H7 (cell line): ENCODE measurements around the gene ZNF775. TPM values are rescaled to one million over a fixed set of nuclear protein-coding genes. Genes with fewer than 3 reads are reported as not detected.

Experiments
- DNase-seq: peaks from one replicate; pipeline ENCODE4 v3.0.0; 2012
- H3K27me3 ChIP-seq: 2 replicates; pipeline ENCODE4 v1.6.0; 2011; ENCODE audit warnings: mild to moderate bottlenecking, low read length; ENCODE audit not compliant: control insufficient read depth, insufficient read depth
- H3K36me3 ChIP-seq: replicated peaks from 2 replicates; pipeline ENCODE4 v1.5.1; 2011; ENCODE audit warnings: low read length; ENCODE audit not compliant: control insufficient read depth, insufficient read depth
- H3K4me3 ChIP-seq: 2 replicates; pipeline ENCODE4 v1.5.1; 2011; ENCODE audit warnings: low read depth, mild to moderate bottlenecking, control low read depth, low read length, moderate library complexity; ENCODE audit not compliant: insufficient read depth
- total RNA-seq: library from RNA; depleted of rRNA; stranded (reverse); fragments of >200 nt; shearing (Covaris generic); gene quantifications from 2 replicates; pipeline ENCODE4 v1.2.3, GENCODE V29; 2014; rRNA removed

ZNF775 gene
- total RNA-seq = 44.2 and 56.7 TPM in 2 replicates

DNA sequence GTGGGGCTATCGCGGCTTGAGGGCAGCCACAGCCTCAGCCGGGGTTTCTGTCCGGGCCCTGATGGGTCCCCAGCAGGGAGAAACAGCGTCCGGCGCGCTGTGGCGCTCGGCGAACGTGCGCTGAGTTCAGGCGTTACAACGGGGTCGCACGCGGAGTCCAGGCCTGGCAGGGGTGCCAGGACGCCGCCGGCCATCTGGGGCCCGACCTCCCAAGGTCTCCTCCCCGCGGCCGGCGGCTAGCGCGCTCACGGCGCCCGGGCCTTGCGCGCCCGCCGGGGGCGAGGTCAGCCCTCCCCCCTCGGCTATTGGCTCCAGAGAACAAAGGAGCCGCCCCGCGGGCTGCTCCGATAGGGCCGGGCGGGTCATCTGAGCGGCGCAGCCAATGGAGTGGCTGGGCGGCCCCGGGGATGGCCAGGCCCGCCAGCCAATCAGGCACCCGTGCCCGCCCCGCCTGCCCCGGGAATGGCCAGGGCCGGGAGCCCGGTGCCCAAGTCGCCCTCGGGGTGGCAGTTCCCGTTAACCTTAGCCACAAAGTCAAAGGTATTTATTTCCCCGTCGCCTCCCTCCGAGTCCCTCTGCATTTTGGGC is at the start of gene ZNF775:
TSS of gene ZNF775 (plus strand) at position 478 of the 588 bp plus-strand sequence. CDS start 9,141 bp downstream, outside the sequence.
- Histone ChIP-seq H3K27me3 (no peaks in the 10 kb centered on the region), H3K36me3 (peaks cover 1% of the 10 kb centered on the region), H3K4me3 (peak within 1 kb of the TSS; percentile 96)
- DNase-seq = peak; percentile 100

DNA sequence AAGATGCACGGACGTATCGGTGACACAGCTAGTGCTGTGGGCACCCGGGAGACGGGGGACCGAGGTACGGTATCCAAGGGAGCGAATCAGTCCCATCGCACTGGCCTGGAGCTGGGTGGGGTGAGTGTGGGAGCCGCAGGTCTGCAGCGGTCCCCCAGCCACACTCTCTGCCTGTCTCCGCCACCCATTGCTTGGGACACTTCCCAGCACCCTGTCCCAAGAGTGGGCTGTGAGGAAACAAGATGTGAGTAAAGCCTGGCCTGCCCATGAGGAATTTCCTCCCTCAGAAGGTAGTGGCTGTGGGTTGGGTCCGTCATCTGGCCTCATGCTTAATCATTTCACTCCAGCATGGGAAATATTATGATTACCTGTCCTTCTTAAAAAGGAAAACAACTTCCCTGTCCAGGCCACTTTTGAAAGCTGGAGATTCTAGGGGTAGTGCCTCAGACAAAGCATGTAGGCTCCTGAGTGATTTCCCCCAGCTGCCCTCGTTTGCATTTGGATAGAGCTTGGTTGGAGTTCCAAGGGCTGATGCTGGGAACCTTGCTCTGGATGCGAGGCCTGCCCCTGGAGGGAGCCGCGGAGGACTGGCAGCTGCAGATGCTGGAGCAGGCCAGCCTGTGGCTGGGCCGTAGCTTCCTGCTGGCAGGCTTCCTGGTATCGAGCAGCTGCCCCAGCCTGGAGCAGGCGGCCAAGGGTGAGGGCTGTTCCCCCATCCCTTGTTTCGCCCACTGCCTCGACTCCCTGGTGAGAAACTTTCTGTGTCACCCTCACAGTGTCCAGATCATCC is 49.6 kb upstream of the ZNF775 start:
- Histone ChIP-seq H3K36me3 (peaks cover 31% of the 10 kb centered on the region), H3K4me3 (no peak overlapping the region), H3K27me3 (no peaks in the 10 kb centered on the region)
- peak; percentile 92 for DNase-seq

DNA sequence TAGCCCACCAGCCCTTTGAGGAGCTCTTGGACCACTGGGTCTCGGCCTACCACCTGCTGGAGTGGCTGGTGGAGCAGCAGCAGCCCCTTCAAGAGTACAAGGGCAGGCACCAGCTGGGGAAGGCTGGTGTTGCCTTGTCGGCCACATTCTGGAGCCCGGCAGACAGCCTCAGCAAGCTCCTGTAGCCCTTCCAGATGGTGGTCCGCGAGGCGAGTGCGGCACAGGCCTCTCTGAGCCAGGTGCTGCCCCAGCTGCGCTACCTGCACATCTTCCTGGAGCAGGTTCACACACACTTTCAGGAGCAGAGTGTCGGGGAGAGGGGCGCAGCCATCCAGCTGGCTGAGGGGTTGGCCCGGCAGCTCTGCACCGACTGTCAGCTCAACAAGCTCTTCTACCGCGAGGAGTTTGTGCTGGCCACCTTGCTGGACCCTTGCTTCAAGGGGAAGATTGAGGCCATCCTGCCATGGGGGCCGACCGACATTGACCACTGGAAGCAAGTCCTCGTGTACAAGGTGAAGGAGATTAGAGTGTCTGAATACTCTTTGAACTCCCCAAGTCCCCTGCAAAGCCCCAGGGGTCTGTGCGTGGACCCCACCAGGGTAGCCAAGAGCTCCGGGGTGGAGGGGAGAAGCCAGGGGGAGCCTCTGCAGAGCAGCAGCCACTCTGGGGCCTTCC is 48.8 kb upstream of the ZNF775 start:
- H3K36me3 ChIP-seq = peaks cover 30% of the 10 kb centered on the region
- H3K27me3 ChIP-seq = no peaks in the 10 kb centered on the region
- H3K4me3 ChIP-seq = no peak overlapping the region
- peak; percentile 54 for DNase-seq

DNA sequence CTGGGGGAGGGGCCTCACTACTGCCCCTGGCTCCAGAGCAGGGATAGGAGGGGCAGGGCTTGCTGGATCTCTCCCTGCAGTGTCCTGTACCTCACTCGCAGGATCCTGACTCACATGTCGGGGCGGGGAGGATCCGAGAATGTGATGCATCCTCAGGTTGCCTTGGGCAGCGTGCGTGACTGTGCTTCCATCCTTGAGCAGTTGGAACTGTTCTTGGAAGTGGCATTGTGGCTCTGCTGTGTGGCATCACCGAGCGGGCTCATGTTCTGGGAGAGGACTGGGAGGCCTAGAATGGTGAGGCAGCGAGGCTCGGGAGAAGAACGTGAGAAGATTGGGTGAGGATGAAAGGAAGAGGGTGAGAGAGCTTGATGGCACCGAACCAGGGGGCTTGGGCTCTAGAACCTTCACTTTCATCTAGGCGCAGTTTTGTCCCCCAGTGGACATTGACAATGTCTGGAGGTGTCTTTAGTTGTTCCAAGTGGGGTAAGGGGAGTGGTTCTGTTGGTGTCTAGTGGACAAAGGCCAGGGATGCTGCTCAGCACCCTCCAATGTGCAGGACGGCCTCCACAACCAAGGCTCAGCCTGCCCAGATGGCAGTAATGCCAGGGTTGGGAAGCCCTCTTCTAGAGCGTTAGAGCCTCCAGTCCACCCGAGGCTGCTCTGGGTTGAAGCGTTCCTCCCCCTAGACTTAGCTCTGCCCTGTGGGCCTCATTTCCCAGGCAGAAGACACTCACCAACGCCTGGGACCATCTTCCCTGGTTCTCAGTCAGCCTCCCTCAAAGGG is 46.1 kb upstream of the ZNF775 start:
- DNase-seq = peak; percentile 45
- no peak overlapping the region for H3K4me3 ChIP-seq
- H3K36me3 ChIP-seq = peaks cover 18% of the 10 kb centered on the region
- no peaks in the 10 kb centered on the region for H3K27me3 ChIP-seq

DNA sequence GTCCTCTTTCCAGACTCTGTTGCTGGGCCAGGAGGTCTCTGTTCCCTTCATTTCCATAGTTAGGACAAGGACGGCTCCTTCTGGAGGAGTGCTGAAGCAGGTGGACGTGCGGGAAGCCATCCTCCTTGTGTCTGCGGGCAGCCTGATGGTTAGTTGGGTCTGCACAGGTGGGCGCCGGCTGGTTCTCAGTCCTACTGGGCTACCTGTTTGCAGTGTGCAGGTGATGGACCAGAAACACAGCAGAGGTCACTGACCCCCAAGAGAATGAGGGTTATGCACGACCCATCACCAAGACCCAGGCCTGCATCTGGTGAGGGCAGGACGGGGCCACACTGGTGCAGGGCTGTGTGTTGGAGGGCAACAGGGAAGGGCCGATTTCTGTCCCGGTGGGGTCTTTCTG is 45.5 kb upstream of the ZNF775 start:
- peak; percentile 14 for DNase-seq
- Histone ChIP-seq H3K27me3 (no peaks in the 10 kb centered on the region), H3K4me3 (no peak overlapping the region), H3K36me3 (peaks cover 18% of the 10 kb centered on the region)

DNA sequence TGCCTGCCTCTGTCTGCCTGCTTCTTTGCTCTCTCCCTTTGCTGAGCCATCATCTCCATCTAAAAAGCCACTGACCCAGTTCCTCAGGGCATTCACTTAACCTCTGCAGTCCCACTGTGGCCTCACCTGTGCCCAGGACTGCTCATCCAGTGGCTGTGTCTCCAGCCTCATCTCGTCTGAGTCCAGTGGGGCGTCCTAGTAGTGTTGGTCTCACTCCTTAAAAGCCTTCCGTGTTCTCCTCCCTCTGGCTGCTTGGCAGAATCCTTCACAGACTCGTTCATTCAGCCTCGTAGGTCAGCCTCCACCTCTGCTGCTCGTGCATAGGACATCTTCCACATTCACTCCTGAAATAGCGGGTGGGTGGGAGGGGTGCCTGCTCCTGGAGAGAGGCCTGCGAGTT is 45.0 kb upstream of the ZNF775 start:
- peak; percentile 28 for DNase-seq
- Histone ChIP-seq H3K27me3 (no peaks in the 10 kb centered on the region), H3K36me3 (peaks cover 19% of the 10 kb centered on the region), H3K4me3 (no peak overlapping the region)

DNA sequence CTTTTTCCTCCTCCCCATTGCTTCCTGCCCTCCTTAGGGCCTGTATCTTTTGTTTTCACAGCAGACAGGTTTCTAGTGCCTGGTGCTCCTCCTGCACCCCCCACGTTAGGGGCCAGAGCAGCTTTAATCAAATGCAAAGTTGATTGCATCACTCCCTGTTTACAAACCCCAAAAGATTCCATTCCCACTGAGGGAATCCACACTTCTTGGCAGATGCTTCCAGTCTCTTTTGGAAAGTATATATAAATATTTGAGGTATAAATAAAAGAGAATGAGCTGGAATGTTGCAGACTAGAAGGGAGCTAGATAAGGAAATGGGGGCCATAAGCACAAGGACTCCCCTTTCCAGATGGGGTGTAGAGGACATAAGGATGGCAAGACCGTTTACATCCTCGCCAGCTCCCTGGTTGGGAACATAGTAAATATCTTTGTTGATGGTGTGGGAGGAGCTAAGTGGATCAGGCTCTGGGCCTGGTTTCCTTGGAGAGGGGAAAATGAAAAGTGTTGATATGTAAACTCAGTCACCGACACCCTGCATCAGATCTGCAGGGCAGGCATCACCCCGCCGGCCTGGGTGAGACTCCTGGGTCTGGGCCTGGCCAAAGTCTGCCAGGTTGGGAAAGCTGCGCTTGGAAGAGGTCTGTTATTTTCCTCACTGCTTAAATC is 43.9 kb upstream of the ZNF775 start:
- DNase-seq = peak; percentile 89
- H3K4me3 ChIP-seq = no peak overlapping the region
- H3K36me3 ChIP-seq = peaks cover 21% of the 10 kb centered on the region
- peaks cover 3% of the 10 kb centered on the region; the same call in 1 of the 2 replicates for H3K27me3 ChIP-seq

DNA sequence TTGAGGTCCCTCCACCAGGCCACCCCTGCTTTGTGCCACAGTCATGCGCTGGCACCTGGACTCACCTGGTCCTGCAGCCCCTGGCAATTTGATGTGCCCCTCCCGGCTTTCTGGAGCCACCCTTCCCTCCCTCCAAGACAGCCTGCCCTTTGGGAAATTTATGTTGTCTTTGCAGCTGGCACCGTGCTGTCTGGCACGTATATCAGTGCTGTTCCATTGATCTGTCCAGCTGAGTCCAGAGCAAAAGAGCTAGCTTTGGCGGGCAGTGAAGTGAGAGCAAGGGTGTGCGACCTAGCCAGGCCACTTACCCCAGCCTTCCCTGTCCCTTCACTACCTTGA is 43.4 kb upstream of the ZNF775 start:
- Histone ChIP-seq H3K4me3 (no peak overlapping the region), H3K27me3 (peaks cover 4% of the 10 kb centered on the region), H3K36me3 (peaks cover 18% of the 10 kb centered on the region)
- no peak for DNase-seq

DNA sequence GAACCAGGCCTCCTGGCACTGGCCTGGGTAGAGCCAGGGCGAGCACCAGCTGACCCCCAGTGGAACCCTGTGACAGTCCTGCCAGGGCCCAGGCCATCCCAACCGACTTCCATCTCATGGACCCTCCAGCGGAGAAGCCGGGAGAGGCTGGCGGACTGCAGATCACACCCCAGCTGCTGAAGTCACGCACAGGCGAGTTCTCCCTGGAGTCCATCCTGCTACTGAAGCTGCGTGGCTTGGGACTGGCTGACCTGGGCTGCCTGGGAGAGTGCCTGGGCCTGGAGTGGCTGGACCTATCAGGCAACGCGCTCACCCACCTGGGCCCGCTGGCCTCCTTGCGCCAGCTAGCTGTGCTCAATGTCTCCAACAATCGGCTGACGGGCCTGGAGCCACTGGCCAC is 42.4 kb upstream of the ZNF775 start:
- Histone ChIP-seq H3K36me3 (peaks cover 14% of the 10 kb centered on the region), H3K4me3 (no peak overlapping the region), H3K27me3 (peaks cover 11% of the 10 kb centered on the region)
- peak; percentile 54 for DNase-seq

DNA sequence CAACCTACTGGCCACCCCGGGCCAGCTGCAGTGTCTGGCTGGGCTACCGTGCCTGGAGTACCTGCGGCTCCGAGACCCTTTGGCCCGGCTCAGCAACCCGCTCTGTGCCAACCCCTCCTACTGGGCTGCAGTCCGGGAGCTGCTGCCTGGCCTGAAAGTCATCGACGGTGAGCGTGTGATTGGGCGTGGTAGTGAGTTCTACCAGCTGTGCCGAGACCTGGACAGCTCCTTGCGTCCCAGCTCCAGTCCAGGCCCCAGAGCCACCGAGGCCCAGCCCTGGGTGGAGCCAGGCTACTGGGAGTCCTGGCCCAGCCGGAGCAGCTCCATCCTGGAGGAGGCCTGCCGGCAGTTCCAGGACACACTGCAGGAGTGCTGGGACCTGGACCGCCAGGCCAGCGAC is 42.0 kb upstream of the ZNF775 start:
- no peak overlapping the region for H3K4me3 ChIP-seq
- H3K36me3 ChIP-seq = peaks cover 13% of the 10 kb centered on the region
- DNase-seq = no peak
- H3K27me3 ChIP-seq = peaks cover 15% of the 10 kb centered on the region

DNA sequence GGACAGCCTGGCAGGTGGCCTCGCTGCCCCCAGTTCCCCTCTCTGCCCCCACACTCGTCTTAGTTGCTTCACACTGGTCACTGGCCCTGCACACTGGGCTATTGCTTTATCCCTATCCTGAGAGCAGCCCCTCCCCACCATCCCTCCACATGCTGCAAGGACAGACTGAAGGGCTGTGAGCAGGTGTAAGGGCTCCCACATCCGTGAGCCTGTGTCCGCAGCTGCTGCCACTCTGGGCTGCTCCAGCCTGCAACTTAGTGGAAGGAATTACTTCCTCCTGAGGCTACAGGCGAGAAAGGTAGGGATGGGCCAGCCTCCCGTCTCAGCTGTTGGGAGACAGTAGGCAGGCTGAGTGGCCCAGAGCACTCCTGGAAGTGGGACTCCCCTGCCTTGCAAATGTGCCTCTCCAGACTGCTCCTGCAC is 41.5 kb upstream of the ZNF775 start:
- Histone ChIP-seq H3K36me3 (peaks cover 13% of the 10 kb centered on the region), H3K27me3 (peaks cover 20% of the 10 kb centered on the region), H3K4me3 (no peak overlapping the region)
- DNase-seq = peak; percentile 42

DNA sequence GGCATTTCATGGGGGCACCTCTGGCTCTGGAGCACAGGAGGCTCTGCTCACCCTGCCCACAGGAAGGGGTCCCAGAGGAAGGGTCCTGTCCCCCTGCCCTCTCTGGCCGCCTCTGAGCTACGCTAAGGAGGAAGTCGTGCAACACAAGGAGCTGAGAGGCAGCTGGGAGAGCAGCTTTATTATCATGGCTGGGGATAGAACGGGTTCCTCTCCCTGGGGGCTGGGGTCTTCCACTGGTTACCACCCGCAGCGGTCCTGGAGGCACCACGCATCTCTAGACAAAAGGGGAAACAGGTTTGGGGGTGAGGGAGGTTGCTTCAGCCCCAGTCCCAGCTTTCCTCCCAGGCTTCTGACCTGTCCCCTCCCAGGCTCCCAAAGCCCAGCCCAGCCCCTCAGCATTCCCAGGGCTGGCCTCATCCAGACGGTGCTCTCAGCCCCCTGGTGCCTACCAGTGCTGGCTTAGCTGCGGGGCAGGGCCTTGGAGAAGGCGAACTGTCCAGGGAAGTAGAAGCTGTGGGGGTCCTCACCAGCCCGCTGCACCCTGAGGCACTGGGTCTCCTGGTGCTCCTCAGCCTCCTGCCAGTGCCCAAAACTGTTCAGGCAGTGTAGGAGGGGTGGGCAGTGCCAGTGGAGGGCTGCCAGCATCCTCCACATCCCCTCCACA is 40.8 kb upstream of the ZNF775 start:
- H3K27me3 ChIP-seq = peaks cover 26% of the 10 kb centered on the region
- peaks cover 13% of the 10 kb centered on the region for H3K36me3 ChIP-seq
- DNase-seq = peak; percentile 48
- no peak overlapping the region for H3K4me3 ChIP-seq

DNA sequence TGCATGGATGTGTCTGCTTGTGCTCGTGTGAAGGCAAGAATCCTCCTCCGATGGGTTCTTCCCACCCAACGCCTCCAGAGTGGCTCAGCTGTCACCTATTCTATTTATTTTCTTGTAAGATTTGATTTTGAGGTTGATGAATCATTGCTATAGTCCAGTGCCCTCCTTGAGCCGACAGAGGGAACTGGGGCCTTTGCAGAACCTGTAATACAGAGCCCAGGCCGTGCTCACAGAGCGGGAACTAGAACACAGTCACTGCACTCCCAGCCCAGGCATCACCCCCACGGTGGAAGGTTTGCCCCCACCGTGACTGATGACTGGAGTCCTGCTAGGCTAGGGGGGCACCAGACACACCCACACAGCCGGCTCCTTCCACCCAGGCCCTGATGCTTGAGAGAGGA is 39.7 kb upstream of the ZNF775 start:
- no peak overlapping the region; the same call in 1 of the 2 replicates for H3K4me3 ChIP-seq
- DNase-seq = peak; percentile 12
- peaks cover 31% of the 10 kb centered on the region for H3K27me3 ChIP-seq
- peaks cover 11% of the 10 kb centered on the region for H3K36me3 ChIP-seq
